Endothelial cell of umbilical vein (primary cell): ENCODE results near the gene STK32A. TPM values are rescaled to one million over a fixed set of nuclear protein-coding genes. Genes with fewer than 3 reads are reported as not detected.

ENCODE experiments used
- BruUV-seq: library from RNA; stranded (reverse); fragments of 400-500 nt; replicated peaks from 2 replicates; lab custom pipeline; 2021; lab: Mats Ljungman, UMichigan
- CTCF ChIA-PET: fragments of 300-600, 350-600 bp; sonication (Branson Sonifier 250); formaldehyde crosslinking; loops from one replicate; lab custom pipeline; 2021; ENCODE audit warnings: antibody characterized with exemption, inconsistent platforms; lab: Charles Lee
- POLR2A ChIA-PET: fragments of 300-600, 350-600 bp; sonication (Branson Sonifier 250); formaldehyde crosslinking; loops from one replicate; lab custom pipeline; 2021; ENCODE audit warnings: antibody characterized with exemption, inconsistent platforms; lab: Charles Lee
- DNase-seq: peaks from one replicate; pipeline ENCODE4 v3.0.0-alpha.2; 2011; ENCODE audit warnings: low read depth, low spot score
- FAIRE-seq: peaks from 2 replicates; lab custom pipeline; 2011; peaks lifted over from hg19 to GRCh38; lab: Jason Lieb, UNC
- H2AFZ ChIP-seq: 2 replicates; pipeline ENCODE4 v1.6.0; 2012; ENCODE audit warnings: low read depth, low read length, control low read depth, inconsistent platforms
- H3K27ac ChIP-seq: 2 replicates; pipeline ENCODE4 v1.5.1; 2011; ENCODE audit warnings: low read depth, mild to moderate bottlenecking, control low read depth, low read length, moderate library complexity; ENCODE audit not compliant: insufficient read depth
- H3K27me3 ChIP-seq, 2 experiments: 2 replicates each; pipeline versions ENCODE4 v1.6.0 to v1.6.1; 2011; ENCODE audit warnings: low read length in 2 of 2, mixed read lengths in 1 of 2; ENCODE audit not compliant: control insufficient read depth in 2 of 2, insufficient read depth in 2 of 2
- H3K36me3 ChIP-seq, 2 experiments: 2 replicates in 1 of 2; 3 replicates in 1 of 2; pipeline ENCODE4 v1.5.1; 2011; ENCODE audit warnings: low read length in 2 of 2, mild to moderate bottlenecking in 1 of 2, moderate library complexity in 1 of 2; ENCODE audit not compliant: control insufficient read depth in 2 of 2, insufficient read depth in 2 of 2; ENCODE audit errors: extremely low read depth in 1 of 2
- H3K4me1 ChIP-seq: 3 replicates; pipeline ENCODE4 v1.5.1; 2011; ENCODE audit warnings: mild to moderate bottlenecking, low read length; ENCODE audit not compliant: control insufficient read depth, insufficient read depth; ENCODE audit errors: extremely low read depth
- H3K4me2 ChIP-seq: 2 replicates; pipeline ENCODE4 v1.6.1; 2011; ENCODE audit warnings: low read length, control low read depth, mixed read lengths; ENCODE audit not compliant: insufficient read depth
- H3K4me3 ChIP-seq, 3 experiments: fragments of 200-600 bp in 1 of 3; sonication (generic), shearing (Covaris generic) in 1 of 3; replicated peaks in 1 of 3; 2 replicates each; pipeline ENCODE4 v1.5.1; 2011 to 2016; ENCODE audit warnings: control low read depth in 3 of 3, low read length in 3 of 3, mild to moderate bottlenecking in 2 of 3, inconsistent platforms in 1 of 3, low read depth in 1 of 3, moderate library complexity in 1 of 3; ENCODE audit not compliant: insufficient read depth in 1 of 3
- H3K79me2 ChIP-seq: 2 replicates; pipeline ENCODE4 v1.6.0; 2012; ENCODE audit warnings: low read length, inconsistent platforms; ENCODE audit not compliant: control insufficient read depth, insufficient read depth
- H3K9ac ChIP-seq: replicated peaks from 2 replicates; pipeline ENCODE3; 2011; ENCODE audit warnings: low read length, control low read depth; ENCODE audit not compliant: insufficient read depth; ENCODE audit errors: extremely low read depth
- H3K9me1 ChIP-seq: replicated peaks from 3 replicates; pipeline ENCODE4 v1.6.0; 2011; ENCODE audit warnings: mild to moderate bottlenecking, low read length; ENCODE audit not compliant: control insufficient read depth, insufficient read depth; ENCODE audit errors: extremely low read depth
- H3K9me3 ChIP-seq: replicated peaks from 2 replicates; pipeline ENCODE4 v1.5.1; 2012; ENCODE audit warnings: low read length, inconsistent platforms; ENCODE audit not compliant: control insufficient read depth, insufficient read depth
- H4K20me1 ChIP-seq: replicated peaks from 2 replicates; pipeline ENCODE3; 2011; ENCODE audit warnings: mild to moderate bottlenecking, low read length; ENCODE audit not compliant: control insufficient read depth, insufficient read depth; ENCODE audit errors: extremely low read depth
- CTCF ChIP-seq, 2 donors: IDR thresholded peaks; 1 replicate in 1 of 2; 2 replicates in 1 of 2; pipeline ENCODE4 v1.5.1; 2011; ENCODE audit warnings: low read length in 2 of 2, mild to moderate bottlenecking in 2 of 2, moderate library complexity in 2 of 2, control low read depth in 1 of 2, inconsistent platforms in 1 of 2, low read depth in 1 of 2; ENCODE audit not compliant: insufficient read depth in 1 of 2; ENCODE audit errors: extremely low read depth in 1 of 2
- EZH2 ChIP-seq: IDR thresholded peaks from 2 replicates; pipeline ENCODE4 v1.6.1; 2012; ENCODE audit warnings: borderline replicate concordance, low read depth, mild to moderate bottlenecking, moderate library complexity, low read length, inconsistent platforms; ENCODE audit not compliant: severe bottlenecking
- FOS ChIP-seq: IDR thresholded peaks from 2 replicates; pipeline ENCODE4 v1.6.1; 2011; ENCODE audit warnings: mild to moderate bottlenecking, low read length, moderate library complexity, borderline replicate concordance; ENCODE audit not compliant: insufficient read depth
- GATA2 ChIP-seq: IDR thresholded peaks from 2 replicates; pipeline ENCODE4 v1.7.0; 2011; ENCODE audit warnings: low read depth, mild to moderate bottlenecking, moderate library complexity, mixed read lengths, low read length; ENCODE audit not compliant: insufficient read length, insufficient read depth
- JUN ChIP-seq: IDR thresholded peaks from 2 replicates; pipeline ENCODE4 v1.6.1; 2011; ENCODE audit warnings: borderline replicate concordance, low read depth; ENCODE audit not compliant: insufficient read length, insufficient read depth
- MAX ChIP-seq: IDR thresholded peaks from 2 replicates; pipeline ENCODE4 v1.6.1; 2011; ENCODE audit not compliant: insufficient read depth, insufficient read length
- MYC ChIP-seq: IDR thresholded peaks from one replicate; pipeline ENCODE4 v1.6.1; 2011; ENCODE audit warnings: mild to moderate bottlenecking, low read depth, low read length
- POLR2A ChIP-seq: IDR thresholded peaks from 2 replicates; pipeline ENCODE4 v1.6.1; 2012; ENCODE audit warnings: low read depth, mild to moderate bottlenecking, control low read depth, low read length
- POLR2AphosphoS5 ChIP-seq: IDR thresholded peaks from 2 replicates; pipeline ENCODE4 v1.6.1; 2012; ENCODE audit warnings: low read depth, mild to moderate bottlenecking, control low read depth, low read length, moderate library complexity; ENCODE audit not compliant: insufficient read depth
- dilution Hi-C: fragments of 300-500 bp; cut with MboI; formaldehyde crosslinking; loops from one replicate; pipeline ENCODE4 v1.15.0; 2019; ENCODE audit warnings: low sequenced_read_pairs; ENCODE audit not compliant: extremely low pct_ligation_motif_present
- intact Hi-C: fragments of 100-400 bp; cut with micrococcal nuclease; formaldehyde crosslinking; loops from one replicate; pipeline ENCODE4 v1.10.0; 2022
- polyA plus RNA-seq, 4 experiments: library from polyadenylated mRNA; depleted of rRNA in 3 of 4; stranded (reverse) in 3 of 4; unstranded in 1 of 4; fragments of >200 nt; gene quantifications; 2 replicates each; pipeline versions ENCODE4 v1.2.1 to v1.2.3, GENCODE V29; 2011 to 2012; ENCODE audit warnings: missing spikeins in 1 of 4
- total RNA-seq: library from RNA; stranded (reverse); gene quantifications from 2 replicates; pipeline ENCODE4 v1.2.3, GENCODE V29; 2021

The STK32A gene
- total and polyA plus RNA-seq, 2 donors (not counting 3 experiments of a cell fraction or from before 2014, with no cell fraction given), result not detected

GRCh38 chr5:147341345-147341744, 106.5 kb downstream of the STK32A start:
- H3K9me3 ChIP-seq, result no peaks in the 10 kb centered on the region
- no TSS peak for BruUV-seq
- dilution Hi-C loops, result no loop called here
- CTCF ChIA-PET, result interaction anchor here (0.9 kb wide), 1 partner anchor 237 kb away, joined by 3 read pairs; no protein-coding TSS in a partner anchor
- H3K27ac ChIP-seq, result no peak overlapping the region
- peaks cover 7 to 8% of the 10 kb centered on the region in 2 experiments for H3K27me3 ChIP-seq
- no peaks in the 10 kb centered on the region for H3K9me1 ChIP-seq
- H4K20me1 ChIP-seq, result no peaks in the 10 kb centered on the region
- no peaks in the 10 kb centered on the region for H3K4me1 ChIP-seq
- FAIRE-seq (no peak), DNase-seq (no peak)
- intact Hi-C loops, result no loop called here
- TF ChIP-seq JUN (no peak), POLR2A (no peak), CTCF (IDR thresholded peaks at IDR 0.05; ENCODE audit: extremely low read depth in 1 of 2, insufficient read depth in 1 of 2, low read depth in 1 of 2, low read length in 2 of 2) (no peak), GATA2 (no peak), MAX (no peak), MYC (no peak), POLR2AphosphoS5 (no peak), FOS (no peak), EZH2 (no peak)
- POLR2A ChIA-PET, result no interaction called here
- H3K36me3 ChIP-seq, result no peaks in the 10 kb centered on the region
- H3K9ac ChIP-seq, result no peak overlapping the region
- no peaks in the 10 kb centered on the region for H3K79me2 ChIP-seq
- H3K4me3 ChIP-seq, result no peak overlapping the region
- no peak overlapping the region for H2AFZ ChIP-seq
- H3K4me2 ChIP-seq, result no peak overlapping the region
